HUDEP-2 (cell line): ENCODE data around the gene SBSN.

ENCODE experiments used
- DNase-seq, 76 experiments: peaks; one replicate each; lab custom pipeline; 2025; ENCODE audit not compliant: unreplicated experiment in 76 of 76; lab: John Stamatoyannopoulos, UW

The SBSN gene

GRCh38 chr19:35509861-35510625 is 18.1 kb downstream of the SBSN start:
- DNase-seq, result peak in 41 of 76 experiments; percentile 11 to 67 (median 41)

DNA sequence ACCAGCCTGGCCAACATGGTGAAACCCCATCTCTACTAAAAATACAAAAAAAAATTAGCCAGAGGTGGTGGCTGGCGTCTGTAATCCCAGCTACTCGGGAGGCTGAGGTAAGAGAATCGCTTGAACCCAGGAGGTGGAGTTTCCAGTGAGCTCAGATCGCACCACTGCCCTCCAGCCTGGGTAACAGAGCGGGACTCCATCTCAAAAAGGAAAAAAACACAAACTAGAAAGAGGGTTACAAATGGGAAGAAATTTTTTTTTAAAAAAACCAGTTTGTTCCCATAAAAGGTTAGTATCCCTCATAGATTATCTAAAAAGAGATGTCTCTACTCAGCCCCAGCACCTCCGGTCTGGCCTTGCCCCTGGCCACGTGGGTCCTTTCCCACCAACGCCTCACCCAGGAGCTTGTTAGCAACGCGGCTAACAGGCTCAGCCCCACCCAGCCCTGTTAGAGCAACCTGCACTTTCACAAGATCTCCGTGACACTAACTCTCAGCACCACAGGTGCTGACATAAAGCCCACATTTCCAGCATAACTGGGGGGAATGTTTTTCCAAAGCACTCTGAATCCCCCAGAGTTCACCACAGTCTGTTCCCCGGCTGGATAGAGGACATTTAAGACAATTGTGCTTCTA is 19.0 kb downstream of the SBSN start:
- peak in 7 of 76 experiments; percentile 14 to 31 (median 22) for DNase-seq

GRCh38 chr19:35508129-35508528 is 20.0 kb downstream of the SBSN start:
- no peak for DNase-seq

DNA sequence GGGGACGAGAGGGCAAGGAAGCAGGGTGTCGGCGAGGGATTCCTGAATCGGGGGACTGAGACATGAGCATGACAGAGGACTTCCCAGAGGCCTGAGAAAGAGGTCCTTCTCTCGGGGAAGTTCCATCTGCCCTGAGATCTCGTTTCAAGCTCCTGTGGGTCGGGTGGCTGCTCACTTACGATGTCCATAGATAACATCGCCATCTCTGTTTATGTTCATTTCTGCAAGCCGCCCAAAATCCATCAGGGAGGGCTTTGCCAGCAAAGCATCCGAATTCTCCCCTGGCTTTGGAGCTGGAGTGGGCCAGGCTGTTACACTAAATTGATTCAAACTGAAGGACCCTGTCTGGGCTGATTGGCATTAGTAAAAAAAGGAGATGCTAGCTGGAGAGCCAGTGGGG is 20.6 kb downstream of the SBSN start:
- DNase-seq, result no peak

GRCh38 chr19:35506011-35506410 is 22.1 kb downstream of the SBSN start:
- DNase-seq, result no peak

GRCh38 chr19:35502751-35503150 is 25.4 kb downstream of the SBSN start:
- no peak for DNase-seq

DNA sequence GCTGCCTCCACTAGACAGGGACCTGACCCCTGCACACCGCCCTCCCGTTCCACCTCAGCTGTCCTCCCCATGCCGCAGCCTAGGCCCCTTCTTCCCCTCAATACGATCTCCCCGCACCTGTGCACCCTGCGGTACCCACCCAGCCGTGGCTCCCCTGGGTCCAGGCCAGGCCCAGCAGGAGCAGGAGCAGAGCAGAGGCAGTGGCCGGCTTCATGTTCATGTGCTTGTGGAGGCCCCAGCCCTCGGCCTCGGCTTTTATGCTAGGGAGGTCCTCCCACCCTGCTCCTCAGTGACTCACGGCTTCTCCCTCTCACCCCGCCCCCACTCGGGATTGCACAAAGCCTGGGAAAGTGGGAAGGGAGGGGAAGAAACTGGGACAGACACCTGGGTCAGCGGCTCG is 26.4 kb downstream of the SBSN start:
- DNase-seq, result no peak

DNA sequence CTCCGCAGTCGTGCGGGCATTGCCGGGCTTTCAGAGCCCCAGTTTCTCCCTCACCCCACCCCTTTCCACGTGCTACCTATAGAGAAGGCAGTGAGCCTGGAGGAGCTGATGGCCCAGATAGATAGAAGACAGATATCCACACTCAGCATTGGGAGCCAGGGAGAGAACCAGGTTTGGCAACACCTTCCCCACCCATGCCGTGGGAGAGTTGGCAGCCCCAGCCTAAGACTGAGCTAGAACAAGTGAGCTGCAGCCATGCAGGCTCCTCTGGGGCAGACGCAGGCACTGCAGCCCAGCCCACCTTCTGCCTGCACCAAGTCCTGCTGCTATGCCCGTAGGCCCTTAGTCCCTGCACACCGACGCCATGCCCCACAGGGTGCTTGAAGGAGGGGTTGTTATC is 27.5 kb downstream of the SBSN start:
- DNase-seq, result no peak

DNA sequence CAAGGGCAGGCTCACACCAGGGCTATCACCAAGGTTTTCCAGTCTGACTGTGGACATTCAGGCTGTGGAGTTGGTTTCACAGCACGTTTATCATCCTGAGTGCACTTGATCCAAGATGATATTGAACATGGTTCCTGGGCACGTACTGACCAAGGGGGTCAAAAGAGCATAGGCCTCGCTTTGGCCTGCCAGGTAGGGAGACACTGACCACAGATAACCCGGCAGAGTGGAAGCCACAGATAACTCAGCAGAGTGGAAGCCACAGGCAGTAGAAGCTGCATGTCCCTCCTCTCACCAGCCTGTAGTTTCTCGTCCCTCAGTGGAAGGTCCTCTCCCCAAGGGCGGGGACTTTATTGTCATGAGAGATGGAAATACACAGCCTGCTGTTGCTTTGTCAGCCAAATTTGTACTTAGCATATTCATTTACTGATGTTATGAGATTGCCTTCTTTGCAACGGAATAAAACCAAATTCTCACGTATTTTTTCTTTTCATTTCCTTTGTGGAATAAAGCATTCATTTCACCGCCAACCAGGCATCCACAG is 29.1 kb downstream of the SBSN start:
- no peak for DNase-seq

GRCh38 chr19:35498220-35498619 is 29.9 kb downstream of the SBSN start:
- no peak for DNase-seq

- DNase-seq, result no peak
Measured at GRCh38 chr19:35497406-35497805, 30.7 kb downstream of the SBSN start.

- peak in 58 of 76 experiments; percentile 10 to 74 (median 48) for DNase-seq
Measured at GRCh38 chr19:35495107-35496064, 32.7 kb downstream of the SBSN start.

- DNase-seq, result no peak
Measured at GRCh38 chr19:35493971-35494370, 34.1 kb downstream of the SBSN start.

- no peak for DNase-seq
Measured at GRCh38 chr19:35491836-35492360, 36.2 kb downstream of the SBSN start.

DNA sequence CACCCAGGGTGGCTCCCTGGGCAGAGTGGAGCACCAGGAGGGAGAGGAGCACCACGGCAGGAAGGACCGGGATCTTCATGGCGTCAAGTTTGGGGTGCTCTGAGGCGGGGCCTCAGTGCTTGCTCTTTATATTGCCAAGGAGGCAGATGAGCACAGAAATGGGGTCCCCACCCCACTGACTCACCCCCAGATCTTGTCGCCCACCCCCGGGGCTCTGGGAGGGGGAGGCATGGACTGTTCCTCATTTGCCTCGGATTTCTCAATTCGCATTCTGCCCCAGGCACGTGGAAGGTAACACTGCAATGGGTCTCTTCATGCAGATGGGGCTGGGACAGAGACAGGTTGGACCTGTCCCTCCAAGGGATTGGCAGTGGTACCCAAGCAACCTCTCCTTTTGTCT is 37.7 kb downstream of the SBSN start, which contains the start of gene KRTDAP:
Gene KRTDAP (minus strand): TSS at position 101 of the 400 bp plus-strand sequence. CDS start 22 bp downstream, at position 79.
- DNase-seq, result no peak

GRCh38 chr19:35488677-35489076 is 39.4 kb downstream of the SBSN start:
- DNase-seq, result no peak

- no peak for DNase-seq
Measured at GRCh38 chr19:35487656-35488182, 40.4 kb downstream of the SBSN start.

DNA sequence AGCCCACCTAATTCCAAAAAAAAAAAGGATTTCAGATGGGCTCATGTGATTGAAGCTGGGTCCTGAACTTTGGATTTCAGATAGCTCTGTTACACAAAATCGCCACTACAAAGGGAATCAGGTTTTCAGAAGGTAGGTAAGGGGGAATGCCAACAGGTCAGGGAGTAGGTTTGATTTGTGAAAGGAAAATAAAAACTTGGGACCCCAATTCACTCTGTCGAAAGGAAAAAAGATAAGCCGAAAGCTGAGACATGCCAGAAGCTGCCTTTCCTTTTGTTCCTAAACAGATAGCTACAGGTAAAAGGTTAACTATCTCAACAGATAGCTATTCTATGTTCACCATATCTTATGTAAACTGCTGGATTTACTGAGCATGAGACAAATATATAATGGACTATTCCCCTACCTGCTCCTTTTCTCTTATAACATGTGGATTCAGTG is 41.8 kb downstream of the SBSN start:
- DNase-seq, result no peak

GRCh38 chr19:35484252-35485036 is 43.7 kb downstream of the SBSN start:
- DNase-seq, result no peak
